Activated CD4-positive, alpha-beta memory T cell treated with anti-CD3 and anti-CD28 coated beads, Interleukin-2, amount 10 ng/mL, durations not matched to agents 7 days and 5 days (primary cell): Measurements from ENCODE around the gene KDM2B. TPM values are rescaled to one million over a fixed set of nuclear protein-coding genes. Genes with fewer than 3 reads are reported as not detected.

Experiments
- CTCF ChIA-PET: fragments of 350-600 bp; sonication (Branson Sonifier 250); formaldehyde crosslinking; loops from one replicate; lab custom pipeline; 2021; ENCODE audit warnings: antibody characterized with exemption, inconsistent platforms; lab: Charles Lee
- POLR2A ChIA-PET: fragments of 350-600 bp; sonication (Branson Sonifier 250); formaldehyde crosslinking; loops from one replicate; lab custom pipeline; 2021; ENCODE audit warnings: antibody characterized with exemption; lab: Charles Lee
- DNase-seq: peaks from one replicate; pipeline ENCODE4 v3.0.0-alpha.2; 2020
- H3K27ac Mint-ChIP-seq: one replicate; pipeline ENCODE4 v1.8.0; 2021; ENCODE audit warnings: mild to moderate bottlenecking, mixed read lengths
- H3K27me3 Mint-ChIP-seq: one replicate; pipeline ENCODE4 v1.8.0; 2021; ENCODE audit warnings: mixed read lengths
- H3K36me3 Mint-ChIP-seq: one replicate; pipeline ENCODE4 v1.8.0; 2021; ENCODE audit warnings: low read depth, mixed read lengths
- H3K4me1 Mint-ChIP-seq: one replicate; pipeline ENCODE4 v1.8.0; 2021; ENCODE audit warnings: mixed read lengths
- H3K4me3 Mint-ChIP-seq: one replicate; pipeline ENCODE4 v1.8.0; 2021; ENCODE audit warnings: mild to moderate bottlenecking, mixed read lengths
- H3K9me3 Mint-ChIP-seq: one replicate; pipeline ENCODE4 v1.8.0; 2021; ENCODE audit warnings: mixed read lengths
- total RNA-seq, 2 experiments: library from RNA; stranded (reverse); gene quantifications; one replicate each; pipeline ENCODE4 v1.2.3, GENCODE V29; 2021

KDM2B gene
- total RNA-seq, 2 experiments from 2014 or later: 59.8 to 62.6 TPM

DNA sequence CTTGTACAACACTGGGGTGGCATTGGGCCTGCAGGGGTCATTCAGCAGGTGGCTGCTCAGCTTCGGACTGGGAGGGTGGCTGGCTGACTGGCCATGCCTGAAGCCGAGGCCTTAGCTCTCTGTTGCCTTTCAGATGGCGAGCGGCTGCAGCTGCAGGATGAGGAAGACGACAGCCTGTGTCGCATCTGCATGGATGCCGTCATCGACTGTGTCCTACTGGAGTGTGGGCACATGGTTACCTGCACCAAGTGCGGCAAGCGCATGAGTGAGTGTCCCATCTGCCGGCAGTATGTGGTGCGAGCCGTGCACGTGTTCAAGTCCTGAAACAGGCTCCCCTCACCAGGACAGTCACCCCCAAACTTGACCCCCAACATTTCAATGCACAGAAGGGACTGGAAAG is 157.6 kb downstream of the KDM2B start:
- POLR2A ChIA-PET: interaction anchor here (0.6 to 5.1 kb wide), 4 partner anchors 23 to 1503 kb away, joined by 3 to 27 read pairs (median 5); partner anchors contain the start of genes ANAPC5 and RNF34
- Mint-ChIP-seq H3K27ac (no peak overlapping the region), H3K36me3 (peaks cover 84% of the 10 kb centered on the region), H3K4me3 (no peak overlapping the region), H3K9me3 (no peaks in the 10 kb centered on the region), H3K4me1 (peaks cover 3% of the 10 kb centered on the region), H3K27me3 (no peaks in the 10 kb centered on the region)
- DNase-seq: no peak
- CTCF ChIA-PET: interaction anchor here (1.9 to 3.3 kb wide), 2 partner anchors 19 to 89 kb away, joined by 8 to 18 read pairs; no protein-coding TSS in a partner anchor

DNA sequence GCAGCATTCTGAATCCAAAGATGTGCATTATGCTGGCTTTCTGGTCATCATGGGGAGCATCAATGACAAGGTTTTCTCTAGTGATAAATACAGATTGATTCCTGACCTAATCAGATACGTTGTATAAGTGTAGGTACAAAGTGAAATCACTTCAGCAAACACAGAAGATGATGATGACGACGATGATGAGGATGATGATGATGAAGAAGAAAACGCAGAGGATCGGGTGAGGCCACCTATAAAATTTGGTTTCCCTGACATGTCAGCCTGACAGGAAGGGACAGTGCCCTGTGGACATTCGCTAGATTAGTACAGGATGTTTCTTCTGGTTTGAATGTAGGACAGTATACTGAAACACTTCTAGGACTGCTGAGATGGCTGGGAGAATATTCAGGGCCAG is 160.7 kb downstream of the KDM2B start:
- no peak for DNase-seq
- Mint-ChIP-seq H3K9me3 (no peaks in the 10 kb centered on the region), H3K36me3 (peaks cover 79% of the 10 kb centered on the region), H3K4me1 (peaks cover 11% of the 10 kb centered on the region), H3K27ac (no peak overlapping the region), H3K27me3 (no peaks in the 10 kb centered on the region), H3K4me3 (no peak overlapping the region)
- POLR2A ChIA-PET: interaction anchor here (0.8 kb wide), 1 partner anchor 19 kb away, joined by 5 read pairs; no protein-coding TSS in a partner anchor
- CTCF ChIA-PET: interaction anchor here (3.4 kb wide), 1 partner anchor 23 kb away, joined by 11 read pairs; no protein-coding TSS in a partner anchor

DNA sequence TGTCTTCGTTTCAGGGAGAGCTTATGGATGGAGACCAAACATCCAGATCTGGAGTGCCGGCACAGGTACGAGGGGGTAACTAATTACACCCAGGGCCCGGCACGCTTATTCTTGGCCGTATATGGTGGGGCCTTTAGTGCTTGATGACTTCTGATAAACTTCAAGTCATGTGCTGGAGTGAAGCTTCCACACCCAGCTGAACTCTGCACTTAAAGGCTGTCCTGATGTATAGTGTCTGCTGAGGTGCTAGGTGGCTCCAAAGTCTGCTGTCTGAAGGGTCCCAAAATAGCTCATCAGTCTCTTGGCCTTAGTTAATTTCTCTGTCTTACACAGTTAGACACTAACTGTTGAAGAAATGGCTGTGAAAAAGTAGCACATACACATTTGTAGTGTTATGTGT is 163.0 kb downstream of the KDM2B start:
- H3K27ac Mint-ChIP-seq: no peak overlapping the region
- H3K27me3 Mint-ChIP-seq: no peaks in the 10 kb centered on the region
- ChIA-PET CTCF (interaction anchor here (1.1 kb wide), 2 partner anchors 25 to 254 kb away, joined by 3 to 4 read pairs; no protein-coding TSS in a partner anchor), POLR2A (interaction anchor here (1.8 to 3.8 kb wide), 2 partner anchors 12 to 18 kb away, joined by 5 to 29 read pairs; partner anchors contain the start of gene RNF34)
- no peak for DNase-seq
- H3K9me3 Mint-ChIP-seq: no peaks in the 10 kb centered on the region
- H3K4me1 Mint-ChIP-seq: peaks cover 11% of the 10 kb centered on the region
- no peak overlapping the region for H3K4me3 Mint-ChIP-seq
- peaks cover 66% of the 10 kb centered on the region for H3K36me3 Mint-ChIP-seq

DNA sequence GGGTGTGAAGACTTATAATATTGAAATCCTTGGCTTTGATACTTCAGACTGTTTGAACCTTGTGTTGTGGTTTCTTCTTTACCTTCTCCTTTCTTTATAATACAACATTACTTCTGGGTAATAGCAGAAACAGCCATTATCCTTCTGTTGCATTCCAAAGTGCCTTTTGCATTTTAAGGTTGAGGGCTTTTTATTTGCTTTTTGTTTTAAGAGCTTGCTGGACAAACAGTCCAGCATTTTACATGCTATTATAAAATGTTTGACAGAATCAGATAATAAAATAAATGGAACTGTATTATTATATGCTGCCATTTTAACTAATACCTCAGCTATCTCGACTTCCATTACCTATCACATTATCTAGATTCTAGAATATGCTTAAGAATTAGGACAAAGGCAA is 166.9 kb downstream of the KDM2B start:
- Mint-ChIP-seq H3K4me3 (no peak overlapping the region), H3K27me3 (no peaks in the 10 kb centered on the region), H3K9me3 (no peaks in the 10 kb centered on the region), H3K27ac (no peak overlapping the region), H3K36me3 (peaks cover 45% of the 10 kb centered on the region), H3K4me1 (peaks cover 16% of the 10 kb centered on the region)
- ChIA-PET POLR2A (interaction anchor here (1.3 kb wide), 1 partner anchor 13 kb away, joined by 10 read pairs; the partner anchor contains the start of gene RNF34), CTCF (interaction anchor here (1.0 to 1.4 kb wide), 2 partner anchors 29 to 79 kb away, joined by 5 to 6 read pairs; no protein-coding TSS in a partner anchor)
- DNase-seq: no peak

DNA sequence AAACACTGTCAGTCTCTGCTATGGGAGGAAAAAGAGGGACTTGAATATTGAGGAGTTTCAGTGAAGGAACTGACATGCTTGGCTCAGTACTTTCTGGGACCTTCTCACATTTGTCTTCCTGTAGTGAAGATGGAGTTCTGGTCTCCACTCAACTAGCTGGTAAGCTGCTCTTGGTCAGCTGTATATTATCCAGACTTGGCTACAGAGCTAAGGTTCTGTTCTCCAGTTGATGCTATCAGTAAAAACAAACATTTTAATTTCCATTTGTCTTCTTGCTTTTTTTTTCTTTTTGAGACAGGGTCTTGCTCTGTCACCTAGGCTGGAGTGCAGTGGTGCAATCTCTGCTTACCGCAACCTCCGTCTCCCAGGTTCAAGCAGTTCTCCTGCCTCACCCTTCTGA is 175.6 kb downstream of the KDM2B start:
- POLR2A ChIA-PET: interaction anchor here (1.1 to 2.2 kb wide), 4 partner anchors 13 to 396 kb away, joined by 3 to 6 read pairs (median 5); no protein-coding TSS in a partner anchor
- H3K36me3 Mint-ChIP-seq: peaks cover 61% of the 10 kb centered on the region
- no peaks in the 10 kb centered on the region for H3K9me3 Mint-ChIP-seq
- CTCF ChIA-PET: no interaction called here
- H3K4me1 Mint-ChIP-seq: peaks cover 58% of the 10 kb centered on the region
- H3K27me3 Mint-ChIP-seq: no peaks in the 10 kb centered on the region
- H3K4me3 Mint-ChIP-seq: no peak overlapping the region
- no peak overlapping the region for H3K27ac Mint-ChIP-seq
- DNase-seq: no peak

DNA sequence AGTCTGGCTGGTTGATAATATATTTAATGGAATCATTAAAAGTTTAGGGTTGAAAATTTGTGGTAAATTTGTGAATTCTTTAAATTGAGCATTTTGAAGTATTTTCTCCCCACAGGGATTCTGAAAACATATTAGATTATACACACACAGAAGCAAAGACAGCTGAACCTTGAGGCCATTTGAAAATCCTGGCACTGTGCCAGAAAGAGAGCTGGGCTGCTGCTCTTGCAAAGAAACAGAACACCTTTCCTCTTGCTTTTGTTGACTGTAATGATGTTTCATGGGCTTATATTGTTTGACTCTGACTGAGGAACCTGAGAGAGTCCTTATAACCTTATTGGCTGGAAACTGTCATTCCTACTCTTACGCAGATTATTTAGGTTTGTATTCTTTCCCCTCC is 176.1 kb downstream of the KDM2B start:
- no peak overlapping the region for H3K4me3 Mint-ChIP-seq
- H3K4me1 Mint-ChIP-seq: peaks cover 58% of the 10 kb centered on the region
- no peaks in the 10 kb centered on the region for H3K9me3 Mint-ChIP-seq
- CTCF ChIA-PET: interaction anchor here (0.6 kb wide), 1 partner anchor 933 kb away, joined by 3 read pairs; no protein-coding TSS in a partner anchor
- no peaks in the 10 kb centered on the region for H3K27me3 Mint-ChIP-seq
- H3K27ac Mint-ChIP-seq: no peak overlapping the region
- DNase-seq: no peak
- POLR2A ChIA-PET: interaction anchor here (1.1 to 2.2 kb wide), 4 partner anchors 13 to 397 kb away, joined by 3 to 6 read pairs (median 5); no protein-coding TSS in a partner anchor
- peaks cover 61% of the 10 kb centered on the region for H3K36me3 Mint-ChIP-seq

DNA sequence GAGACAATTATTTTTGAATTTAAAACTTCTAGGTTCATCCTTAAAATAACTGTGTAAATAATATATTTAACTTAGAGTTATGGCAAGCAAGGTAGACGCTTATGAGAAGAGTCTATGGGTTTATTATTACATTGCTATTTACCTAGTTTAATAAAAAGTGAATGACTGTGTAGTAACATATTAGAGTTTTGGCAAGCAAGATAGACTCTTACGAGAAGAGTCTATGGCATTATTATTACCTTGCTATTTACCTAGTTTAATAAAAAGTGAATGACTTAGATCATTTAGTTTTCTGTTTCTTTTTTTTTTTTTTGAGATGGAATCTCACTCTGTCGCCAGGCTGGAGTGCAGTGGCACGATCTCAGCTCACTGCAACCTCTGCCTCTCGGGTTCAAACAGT is 177.1 kb downstream of the KDM2B start:
- Mint-ChIP-seq H3K27ac (no peak overlapping the region), H3K4me1 (peaks cover 59% of the 10 kb centered on the region), H3K9me3 (no peaks in the 10 kb centered on the region), H3K4me3 (no peak overlapping the region), H3K27me3 (no peaks in the 10 kb centered on the region), H3K36me3 (peaks cover 56% of the 10 kb centered on the region)
- POLR2A ChIA-PET: interaction anchor here (1.5 kb wide), 2 partner anchors 22 to 52 kb away, joined by 5 to 6 read pairs; no protein-coding TSS in a partner anchor
- DNase-seq: no peak
- CTCF ChIA-PET: interaction anchor here (0.7 to 0.8 kb wide), 2 partner anchors 82 to 398 kb away, joined by 3 read pairs; no protein-coding TSS in a partner anchor

DNA sequence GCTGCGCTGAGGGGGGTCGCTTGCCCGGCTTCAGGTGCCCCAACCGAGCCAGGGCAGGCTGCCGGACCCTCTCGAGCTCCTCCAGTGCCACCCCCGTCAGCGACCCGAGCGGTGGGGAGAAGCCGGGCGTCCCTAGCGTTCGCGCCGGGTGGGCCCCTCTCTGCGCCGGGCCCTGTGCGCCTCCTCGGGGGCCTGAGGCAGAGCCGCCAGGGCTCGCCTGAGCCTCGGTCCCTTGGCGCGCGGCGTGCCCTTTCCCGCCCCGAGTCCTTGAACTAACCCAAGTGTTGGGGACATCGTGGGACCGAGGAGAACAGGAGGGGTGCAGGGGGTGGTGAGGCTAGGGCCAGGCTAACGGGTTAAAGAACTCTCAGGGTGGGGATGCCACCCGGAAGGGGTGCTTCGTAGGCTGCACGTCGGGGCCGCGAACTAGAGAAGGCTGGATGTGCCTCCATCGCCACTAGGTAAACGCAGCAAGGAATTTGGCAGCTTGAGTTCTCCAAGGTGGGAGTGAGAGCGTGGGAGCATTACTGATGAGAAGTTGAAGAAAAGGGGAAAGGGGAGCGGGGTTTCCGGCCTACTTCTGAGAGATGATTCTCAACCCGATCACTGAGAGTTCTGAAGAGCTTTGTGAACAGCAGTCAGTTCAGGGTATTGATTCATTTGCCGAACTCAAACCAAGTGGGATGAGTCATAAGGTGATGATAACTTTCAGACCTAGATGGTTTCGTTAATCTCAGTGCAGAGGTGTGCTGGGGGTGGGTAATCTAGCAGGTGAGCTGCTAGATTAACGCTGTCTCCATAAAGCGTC is 180.3 kb downstream of the KDM2B start:
- peaks cover 45% of the 10 kb centered on the region for H3K4me1 Mint-ChIP-seq
- ChIA-PET CTCF (interaction anchor here (1.0 to 4.3 kb wide), 10 partner anchors 9 to 282 kb away, joined by 3 to 29 read pairs (median 4); partner anchors contain the start of gene ANAPC5), POLR2A (interaction anchor here (0.6 to 4.7 kb wide), 59 partner anchors 10 to 1108 kb away, joined by 3 to 142 read pairs (median 4); partner anchors contain the start of genes ANAPC5, CAMKK2, DIABLO and KDM2B)
- H3K9me3 Mint-ChIP-seq: no peaks in the 10 kb centered on the region
- H3K27me3 Mint-ChIP-seq: no peaks in the 10 kb centered on the region
- peak overlapping the region; percentile 97 for H3K27ac Mint-ChIP-seq
- DNase-seq: peak; percentile 61
- peaks cover 35% of the 10 kb centered on the region for H3K36me3 Mint-ChIP-seq
- H3K4me3 Mint-ChIP-seq: peak overlapping the region; percentile 90

DNA sequence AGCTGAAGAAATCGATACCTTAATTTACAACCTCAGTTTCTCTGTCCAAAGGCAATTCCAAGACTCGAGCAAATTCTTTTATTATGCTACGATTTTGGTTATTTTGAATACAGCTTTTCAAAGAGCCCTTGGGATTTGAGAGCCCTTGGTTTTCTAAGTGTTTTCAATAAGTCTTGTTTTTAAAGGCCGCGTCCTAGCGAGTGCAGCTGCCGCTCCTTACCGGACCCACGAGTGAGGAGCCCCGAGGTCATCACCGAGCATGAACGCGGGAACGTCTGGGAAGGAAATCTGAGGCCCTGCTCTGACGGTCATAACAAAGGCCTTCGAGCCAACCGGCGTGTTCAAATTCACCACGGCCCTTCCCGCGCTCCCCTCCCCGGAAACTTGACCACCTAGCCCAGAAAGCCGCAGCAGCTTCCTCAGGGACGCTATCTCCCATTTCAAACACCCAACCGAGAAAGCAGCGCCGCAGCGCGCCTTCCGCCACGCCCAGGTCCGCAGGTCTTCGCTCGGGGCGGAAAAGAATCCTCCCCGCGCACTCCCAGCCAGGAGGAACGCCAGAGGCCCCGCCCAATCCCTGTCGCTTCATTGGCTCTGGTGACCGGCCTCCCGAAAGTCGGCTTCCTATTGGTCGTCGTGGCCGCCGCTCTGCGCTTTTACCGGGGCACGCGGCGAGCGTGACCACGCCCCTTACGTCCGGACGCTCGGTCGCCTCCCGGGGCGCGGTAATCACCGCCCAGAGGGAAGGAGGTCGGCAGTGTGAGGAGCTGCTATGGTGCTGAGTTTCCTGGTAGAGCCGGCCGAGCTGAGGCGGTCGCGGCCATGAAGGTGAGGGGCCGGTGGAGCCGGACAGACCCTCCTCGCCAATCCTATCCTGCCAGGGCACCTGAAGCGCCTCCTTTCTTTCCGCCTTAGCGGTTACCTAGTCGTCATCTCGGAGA is 181.2 kb downstream of the KDM2B start, which contains the start of gene RNF34:
RNF34 (plus strand) TSS at position 728 of the 941 bp plus-strand sequence; CDS start at position 823, 95 bp downstream.
- Mint-ChIP-seq H3K27ac (peak within 1 kb of the TSS; percentile 97), H3K9me3 (no peaks in the 10 kb centered on the region), H3K27me3 (no peaks in the 10 kb centered on the region), H3K4me1 (peaks cover 42% of the 10 kb centered on the region), H3K4me3 (peak within 1 kb of the TSS; percentile 90), H3K36me3 (peaks cover 28% of the 10 kb centered on the region)
- DNase-seq: peak; percentile 99
- CTCF ChIA-PET: interaction anchor here (0.5 to 4.3 kb wide), 10 partner anchors 8 to 1198 kb away, joined by 3 to 29 read pairs (median 4); no protein-coding TSS in a partner anchor
- POLR2A ChIA-PET: interaction anchor here (0.6 to 4.7 kb wide), 57 partner anchors 10 to 1107 kb away, joined by 3 to 142 read pairs (median 4); partner anchors contain the start of genes ANAPC5, CAMKK2, DIABLO and KDM2B

DNA sequence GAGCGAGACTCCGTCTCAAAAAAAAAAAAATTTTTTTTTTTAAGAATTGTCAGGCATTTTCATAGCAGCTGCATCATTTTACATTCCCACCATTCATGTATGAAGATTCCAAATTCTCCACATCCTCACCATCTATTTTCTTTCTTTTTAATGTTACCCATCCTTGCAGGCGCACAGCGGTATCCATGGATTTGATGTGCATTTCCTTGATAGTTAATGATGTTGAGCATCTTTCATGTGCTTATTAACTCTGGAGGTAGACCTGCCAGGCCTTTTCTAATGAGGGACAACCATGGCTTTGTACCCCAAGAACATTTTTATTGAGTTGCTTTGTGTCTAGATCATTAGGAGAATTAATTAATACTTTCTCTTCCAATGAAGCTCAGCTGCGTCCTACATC is 182.5 kb downstream of the KDM2B start:
- CTCF ChIA-PET: interaction anchor here (4.3 kb wide), 1 partner anchor 63 kb away, joined by 29 read pairs; no protein-coding TSS in a partner anchor
- Mint-ChIP-seq H3K9me3 (no peaks in the 10 kb centered on the region), H3K27ac (no peak overlapping the region), H3K27me3 (no peaks in the 10 kb centered on the region), H3K4me3 (peak overlapping the region; percentile 90), H3K36me3 (peaks cover 21% of the 10 kb centered on the region), H3K4me1 (peaks cover 33% of the 10 kb centered on the region)
- no peak for DNase-seq
- POLR2A ChIA-PET: interaction anchor here (1.4 to 4.7 kb wide), 8 partner anchors 8 to 181 kb away, joined by 3 to 142 read pairs (median 28); partner anchors contain the start of genes ANAPC5 and KDM2B

DNA sequence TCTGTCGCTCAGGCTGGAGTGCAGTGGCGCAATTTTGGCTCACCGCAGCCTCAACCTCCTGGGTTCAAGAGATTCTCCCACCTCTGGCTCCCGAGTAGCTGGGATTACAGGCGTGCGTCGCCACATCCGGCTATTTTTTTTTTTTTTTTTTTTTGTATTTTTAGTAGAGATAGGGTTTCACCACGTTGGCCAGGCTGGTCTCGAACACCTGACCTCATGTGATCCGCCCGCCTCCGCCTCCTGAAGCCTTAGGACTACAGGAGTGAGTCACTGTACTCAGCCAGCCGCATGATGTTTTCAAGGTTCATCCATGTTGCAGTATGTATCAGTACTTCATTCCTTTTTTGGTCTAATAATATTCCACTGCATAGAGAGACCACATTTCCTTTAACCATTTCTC is 183.3 kb downstream of the KDM2B start:
- Mint-ChIP-seq H3K9me3 (no peaks in the 10 kb centered on the region), H3K27ac (no peak overlapping the region), H3K36me3 (peaks cover 16% of the 10 kb centered on the region), H3K27me3 (no peaks in the 10 kb centered on the region), H3K4me3 (no peak overlapping the region), H3K4me1 (peaks cover 28% of the 10 kb centered on the region)
- no peak for DNase-seq
- ChIA-PET POLR2A (interaction anchor here (1.6 kb wide), 1 partner anchor 45 kb away, joined by 5 read pairs; no protein-coding TSS in a partner anchor), CTCF (no interaction called here)
